Measurements from ENCODE around the gene ZMYND15. TPM values are rescaled to one million over a fixed set of nuclear protein-coding genes. Genes with fewer than 3 reads are reported as not detected.

ZMYND15 gene
- total and polyA plus RNA-seq, 2 of the 13 experiments (the other 11 are each of a cell fraction or from before 2014, with no cell fraction given), result 0.24 to 2.7 TPM

DNA sequence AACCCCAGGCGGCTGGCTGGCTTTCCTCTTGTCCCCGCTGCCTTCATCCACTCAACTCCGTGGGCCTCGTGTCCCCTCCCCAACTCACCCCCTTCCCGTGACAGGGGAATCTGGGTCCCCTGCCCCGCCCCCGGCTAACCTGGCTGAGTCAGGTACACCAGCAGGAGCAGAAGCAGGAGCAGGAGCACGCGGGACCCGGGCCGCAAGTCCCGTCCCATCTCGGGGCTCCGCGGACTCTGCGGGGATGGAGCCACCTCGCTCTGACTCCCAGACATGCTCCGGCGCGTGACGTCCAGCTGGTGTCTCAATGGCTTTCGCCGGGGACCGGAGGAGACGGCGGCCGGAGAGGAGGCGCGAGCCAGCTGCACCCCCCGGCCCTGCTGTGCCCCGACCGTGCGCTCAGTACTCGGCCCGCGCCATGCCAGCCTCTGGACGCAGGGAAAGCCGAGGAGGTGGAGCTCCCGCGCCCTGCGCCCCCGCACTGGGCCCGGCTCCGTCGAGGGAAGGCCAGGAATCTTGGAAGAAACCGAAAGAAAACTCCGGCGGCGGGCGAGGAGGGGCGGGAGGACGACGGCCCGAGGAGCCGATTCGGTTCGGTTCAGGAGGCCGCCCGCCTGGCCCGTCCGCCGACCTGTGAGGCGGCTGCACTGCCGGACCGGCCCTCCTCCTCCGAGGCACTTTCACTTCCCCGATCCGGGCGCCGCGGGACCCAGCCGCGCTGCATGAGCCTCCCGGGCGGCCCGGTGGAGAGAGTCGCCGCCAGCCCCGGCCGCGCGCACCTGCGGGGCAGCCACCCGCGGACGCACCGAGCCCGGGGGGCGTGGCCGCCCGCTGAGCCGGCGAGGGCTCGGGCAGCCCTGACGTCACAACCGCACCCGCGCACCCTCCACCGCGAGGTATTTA lies at the start of gene ZMYND15, which contains the start of gene CXCL16 (continued):
- TF ChIP-seq TCF12 (IDR thresholded peaks at IDR 0.05), result no peak
- 0 out of 2 replicates have a peak, but pooled peaks have one; percentile 11 for TF ChIP-seq TCF12 (CRISPR knock-in tag; IDR thresholded peaks at IDR 0.05)
- TF ChIP-seq, protein P1, sequence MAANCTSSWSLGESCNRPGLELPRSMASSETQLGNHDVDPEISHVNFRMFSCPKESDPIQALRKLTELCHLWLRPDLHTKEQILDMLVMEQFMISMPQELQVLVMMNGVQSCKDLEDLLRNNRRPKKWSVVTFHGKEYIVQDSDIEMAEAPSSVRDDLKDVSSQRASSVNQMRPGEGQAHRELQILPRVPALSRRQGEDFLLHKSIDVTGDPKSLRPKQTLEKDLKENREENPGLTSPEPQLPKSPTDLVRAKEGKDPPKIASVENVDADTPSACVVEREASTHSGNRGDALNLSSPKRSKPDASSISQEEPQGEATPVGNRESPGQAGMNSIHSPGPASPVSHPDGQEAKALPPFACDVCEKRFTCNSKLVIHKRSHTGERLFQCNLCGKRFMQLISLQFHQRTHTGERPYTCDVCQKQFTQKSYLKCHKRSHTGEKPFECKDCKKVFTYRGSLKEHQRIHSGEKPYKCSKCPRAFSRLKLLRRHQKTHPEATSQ (CRISPR knock-in tag; IDR thresholded peaks at IDR 0.05; ENCODE audit: borderline replicate concordance), result no peak
- TF ChIP-seq ZNF205 (CRISPR knock-in tag; IDR thresholded peaks at IDR 0.05), result no peak
- no peak for TF ChIP-seq ONECUT2 (CRISPR knock-in tag; IDR thresholded peaks at IDR 0.05)
- TF ChIP-seq NCOA5 (CRISPR knock-in tag; IDR thresholded peaks at IDR 0.05), result no peak
- TF ChIP-seq, protein P2, sequence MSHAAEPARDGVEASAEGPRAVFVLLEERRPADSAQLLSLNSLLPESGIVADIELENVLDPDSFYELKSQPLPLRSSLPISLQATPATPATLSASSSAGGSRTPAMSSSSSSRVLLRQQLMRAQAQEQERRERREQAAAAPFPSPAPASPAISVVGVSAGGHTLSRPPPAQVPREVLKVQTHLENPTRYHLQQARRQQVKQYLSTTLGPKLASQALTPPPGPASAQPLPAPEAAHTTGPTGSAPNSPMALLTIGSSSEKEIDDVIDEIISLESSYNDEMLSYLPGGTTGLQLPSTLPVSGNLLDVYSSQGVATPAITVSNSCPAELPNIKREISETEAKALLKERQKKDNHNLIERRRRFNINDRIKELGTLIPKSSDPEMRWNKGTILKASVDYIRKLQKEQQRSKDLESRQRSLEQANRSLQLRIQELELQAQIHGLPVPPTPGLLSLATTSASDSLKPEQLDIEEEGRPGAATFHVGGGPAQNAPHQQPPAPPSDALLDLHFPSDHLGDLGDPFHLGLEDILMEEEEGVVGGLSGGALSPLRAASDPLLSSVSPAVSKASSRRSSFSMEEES (CRISPR knock-in tag; IDR thresholded peaks at IDR 0.05), result no peak
- no peak for TF ChIP-seq CC2D1A (CRISPR knock-in tag; IDR thresholded peaks at IDR 0.05)
- 0 out of 2 replicates have a peak, but pooled peaks have one; percentile 28 for TF ChIP-seq KDM4B (CRISPR knock-in tag; IDR thresholded peaks at IDR 0.05)
- TF ChIP-seq, protein P3, sequence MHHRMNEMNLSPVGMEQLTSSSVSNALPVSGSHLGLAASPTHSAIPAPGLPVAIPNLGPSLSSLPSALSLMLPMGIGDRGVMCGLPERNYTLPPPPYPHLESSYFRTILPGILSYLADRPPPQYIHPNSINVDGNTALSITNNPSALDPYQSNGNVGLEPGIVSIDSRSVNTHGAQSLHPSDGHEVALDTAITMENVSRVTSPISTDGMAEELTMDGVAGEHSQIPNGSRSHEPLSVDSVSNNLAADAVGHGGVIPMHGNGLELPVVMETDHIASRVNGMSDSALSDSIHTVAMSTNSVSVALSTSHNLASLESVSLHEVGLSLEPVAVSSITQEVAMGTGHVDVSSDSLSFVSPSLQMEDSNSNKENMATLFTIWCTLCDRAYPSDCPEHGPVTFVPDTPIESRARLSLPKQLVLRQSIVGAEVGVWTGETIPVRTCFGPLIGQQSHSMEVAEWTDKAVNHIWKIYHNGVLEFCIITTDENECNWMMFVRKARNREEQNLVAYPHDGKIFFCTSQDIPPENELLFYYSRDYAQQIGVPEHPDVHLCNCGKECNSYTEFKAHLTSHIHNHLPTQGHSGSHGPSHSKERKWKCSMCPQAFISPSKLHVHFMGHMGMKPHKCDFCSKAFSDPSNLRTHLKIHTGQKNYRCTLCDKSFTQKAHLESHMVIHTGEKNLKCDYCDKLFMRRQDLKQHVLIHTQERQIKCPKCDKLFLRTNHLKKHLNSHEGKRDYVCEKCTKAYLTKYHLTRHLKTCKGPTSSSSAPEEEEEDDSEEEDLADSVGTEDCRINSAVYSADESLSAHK (CRISPR knock-in tag; IDR thresholded peaks at IDR 0.05; ENCODE audit: borderline replicate concordance), result no peak
- TF ChIP-seq, protein P4, sequence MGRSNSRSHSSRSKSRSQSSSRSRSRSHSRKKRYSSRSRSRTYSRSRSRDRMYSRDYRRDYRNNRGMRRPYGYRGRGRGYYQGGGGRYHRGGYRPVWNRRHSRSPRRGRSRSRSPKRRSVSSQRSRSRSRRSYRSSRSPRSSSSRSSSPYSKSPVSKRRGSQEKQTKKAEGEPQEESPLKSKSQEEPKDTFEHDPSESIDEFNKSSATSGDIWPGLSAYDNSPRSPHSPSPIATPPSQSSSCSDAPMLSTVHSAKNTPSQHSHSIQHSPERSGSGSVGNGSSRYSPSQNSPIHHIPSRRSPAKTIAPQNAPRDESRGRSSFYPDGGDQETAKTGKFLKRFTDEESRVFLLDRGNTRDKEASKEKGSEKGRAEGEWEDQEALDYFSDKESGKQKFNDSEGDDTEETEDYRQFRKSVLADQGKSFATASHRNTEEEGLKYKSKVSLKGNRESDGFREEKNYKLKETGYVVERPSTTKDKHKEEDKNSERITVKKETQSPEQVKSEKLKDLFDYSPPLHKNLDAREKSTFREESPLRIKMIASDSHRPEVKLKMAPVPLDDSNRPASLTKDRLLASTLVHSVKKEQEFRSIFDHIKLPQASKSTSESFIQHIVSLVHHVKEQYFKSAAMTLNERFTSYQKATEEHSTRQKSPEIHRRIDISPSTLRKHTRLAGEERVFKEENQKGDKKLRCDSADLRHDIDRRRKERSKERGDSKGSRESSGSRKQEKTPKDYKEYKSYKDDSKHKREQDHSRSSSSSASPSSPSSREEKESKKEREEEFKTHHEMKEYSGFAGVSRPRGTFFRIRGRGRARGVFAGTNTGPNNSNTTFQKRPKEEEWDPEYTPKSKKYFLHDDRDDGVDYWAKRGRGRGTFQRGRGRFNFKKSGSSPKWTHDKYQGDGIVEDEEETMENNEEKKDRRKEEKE (IDR thresholded peaks at IDR 0.05), result no peak
- TF ChIP-seq ZNF746 (CRISPR knock-in tag; IDR thresholded peaks at IDR 0.05), result 0 out of 2 replicates have a peak, but pooled peaks have one; percentile 37
- TF ChIP-seq GFI1 (CRISPR knock-in tag; IDR thresholded peaks at IDR 0.05; ENCODE audit: borderline replicate concordance), result no peak
- no peak for TF ChIP-seq TSC22D2 (CRISPR knock-in tag; IDR thresholded peaks at IDR 0.05; ENCODE audit: borderline replicate concordance)
- 0 out of 2 replicates have a peak, but pooled peaks have one; percentile 7 for TF ChIP-seq ZNF768 (CRISPR knock-in tag; IDR thresholded peaks at IDR 0.05)
- no peak for TF ChIP-seq NFIC (IDR thresholded peaks at IDR 0.05; ENCODE audit: low read length)
- TF ChIP-seq ZNF782 (CRISPR knock-in tag; IDR thresholded peaks at IDR 0.05; ENCODE audit: borderline replicate concordance), result peak; percentile 76; the same call in 1 of the 2 replicates
- TF ChIP-seq ZNF549 (CRISPR knock-in tag; IDR thresholded peaks at IDR 0.05), result no peak
- peak; percentile 64; the same call in 1 of the 2 replicates for TF ChIP-seq ZNF790 (CRISPR knock-in tag; IDR thresholded peaks at IDR 0.05; ENCODE audit: borderline replicate concordance)
